GM21619 (cell line): Measurements from ENCODE around the gene SVIL.

Experiments used
- ATAC-seq: cut with Tn5 transposase; IDR thresholded peaks from one replicate; pipeline ENCODE4 v1.9.1; 2021; ENCODE audit not compliant: unreplicated experiment

Gene SVIL, protein sequence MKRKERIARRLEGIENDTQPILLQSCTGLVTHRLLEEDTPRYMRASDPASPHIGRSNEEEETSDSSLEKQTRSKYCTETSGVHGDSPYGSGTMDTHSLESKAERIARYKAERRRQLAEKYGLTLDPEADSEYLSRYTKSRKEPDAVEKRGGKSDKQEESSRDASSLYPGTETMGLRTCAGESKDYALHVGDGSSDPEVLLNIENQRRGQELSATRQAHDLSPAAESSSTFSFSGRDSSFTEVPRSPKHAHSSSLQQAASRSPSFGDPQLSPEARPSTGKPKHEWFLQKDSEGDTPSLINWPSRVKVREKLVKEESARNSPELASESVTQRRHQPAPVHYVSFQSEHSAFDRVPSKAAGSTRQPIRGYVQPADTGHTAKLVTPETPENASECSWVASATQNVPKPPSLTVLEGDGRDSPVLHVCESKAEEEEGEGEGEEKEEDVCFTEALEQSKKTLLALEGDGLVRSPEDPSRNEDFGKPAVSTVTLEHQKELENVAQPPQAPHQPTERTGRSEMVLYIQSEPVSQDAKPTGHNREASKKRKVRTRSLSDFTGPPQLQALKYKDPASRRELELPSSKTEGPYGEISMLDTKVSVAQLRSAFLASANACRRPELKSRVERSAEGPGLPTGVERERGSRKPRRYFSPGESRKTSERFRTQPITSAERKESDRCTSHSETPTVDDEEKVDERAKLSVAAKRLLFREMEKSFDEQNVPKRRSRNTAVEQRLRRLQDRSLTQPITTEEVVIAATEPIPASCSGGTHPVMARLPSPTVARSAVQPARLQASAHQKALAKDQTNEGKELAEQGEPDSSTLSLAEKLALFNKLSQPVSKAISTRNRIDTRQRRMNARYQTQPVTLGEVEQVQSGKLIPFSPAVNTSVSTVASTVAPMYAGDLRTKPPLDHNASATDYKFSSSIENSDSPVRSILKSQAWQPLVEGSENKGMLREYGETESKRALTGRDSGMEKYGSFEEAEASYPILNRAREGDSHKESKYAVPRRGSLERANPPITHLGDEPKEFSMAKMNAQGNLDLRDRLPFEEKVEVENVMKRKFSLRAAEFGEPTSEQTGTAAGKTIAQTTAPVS (N-terminal part only)

DNA sequence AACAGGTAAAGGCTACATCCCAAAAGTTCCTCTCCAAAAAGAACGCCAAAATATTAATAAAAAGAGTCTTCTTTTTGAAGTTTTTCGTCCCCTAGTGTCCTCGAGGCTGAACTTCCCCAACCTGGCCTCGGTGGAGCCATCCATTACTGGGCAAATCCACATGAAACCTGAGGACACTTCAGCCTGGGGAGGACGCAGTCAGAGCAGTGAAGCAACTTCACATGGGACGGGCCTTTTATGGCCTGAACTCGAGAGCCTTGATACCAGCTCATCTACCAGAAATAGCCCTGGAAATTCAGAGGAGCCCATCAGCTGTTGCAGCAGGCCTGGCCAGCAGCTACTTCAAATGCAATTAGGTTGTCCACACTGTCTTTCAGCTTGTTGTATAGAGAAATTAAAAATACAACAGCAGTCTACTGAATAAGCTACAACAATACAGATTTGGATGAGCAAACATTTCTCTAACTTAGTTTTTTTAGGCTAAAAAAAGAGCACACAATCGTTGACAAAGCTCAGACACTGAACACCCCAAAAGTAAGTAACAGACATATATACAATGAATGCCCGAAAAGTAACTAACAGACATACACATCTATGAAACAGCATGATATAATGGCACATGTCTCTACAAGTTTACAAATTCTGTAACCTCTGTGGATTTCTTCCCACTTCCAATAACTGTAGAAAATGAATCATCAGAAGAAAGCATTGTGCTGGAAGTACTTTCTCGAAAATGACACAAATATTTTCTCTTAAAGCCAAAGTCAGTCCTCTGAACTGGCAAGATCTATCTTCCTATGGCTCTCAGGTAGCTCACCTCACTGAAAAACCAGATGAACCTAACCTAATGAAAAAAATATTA lies at the start of gene SVIL:
SVIL (minus strand) TSS at position 208 of the 862 bp plus-strand sequence. CDS start 79,913 bp downstream, outside the sequence.
- ATAC-seq: no peak

DNA sequence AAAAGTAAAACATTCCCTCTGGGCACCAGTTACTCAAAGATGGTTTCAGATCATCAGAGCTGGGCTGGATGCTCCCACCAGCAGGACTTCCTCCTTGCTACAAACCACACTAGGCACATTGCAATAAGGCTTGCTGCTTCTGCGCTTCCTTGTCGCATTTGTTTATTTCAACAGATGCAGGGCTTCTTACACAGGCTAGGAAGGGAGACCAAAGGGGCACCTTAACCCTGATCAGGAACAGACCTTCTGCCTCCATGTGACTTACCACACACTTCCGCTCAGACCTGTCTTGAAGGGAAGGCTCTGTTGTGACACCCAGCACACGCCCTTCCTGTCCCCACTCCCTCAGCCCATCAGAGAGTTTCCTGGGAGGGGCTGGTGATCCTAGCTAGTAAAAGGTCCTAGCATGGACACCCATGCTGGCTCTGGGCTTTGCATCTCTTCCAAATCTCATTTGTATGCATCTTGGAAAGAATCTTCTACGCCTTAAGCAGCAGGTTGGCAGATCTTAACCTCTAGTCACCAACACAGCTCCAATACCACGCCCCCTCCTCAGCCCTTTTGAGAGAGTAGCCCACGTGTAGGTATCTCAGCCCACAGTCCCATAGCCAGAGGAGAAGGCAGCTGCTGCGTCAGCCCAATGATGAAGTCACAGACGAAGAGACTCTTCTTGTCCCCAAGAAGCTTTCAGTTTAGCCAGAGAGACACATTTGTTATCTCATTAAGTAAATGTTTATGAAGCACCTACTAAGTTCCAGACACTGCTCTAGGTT lies 47.1 kb upstream of the SVIL start:
- no peak for ATAC-seq

DNA sequence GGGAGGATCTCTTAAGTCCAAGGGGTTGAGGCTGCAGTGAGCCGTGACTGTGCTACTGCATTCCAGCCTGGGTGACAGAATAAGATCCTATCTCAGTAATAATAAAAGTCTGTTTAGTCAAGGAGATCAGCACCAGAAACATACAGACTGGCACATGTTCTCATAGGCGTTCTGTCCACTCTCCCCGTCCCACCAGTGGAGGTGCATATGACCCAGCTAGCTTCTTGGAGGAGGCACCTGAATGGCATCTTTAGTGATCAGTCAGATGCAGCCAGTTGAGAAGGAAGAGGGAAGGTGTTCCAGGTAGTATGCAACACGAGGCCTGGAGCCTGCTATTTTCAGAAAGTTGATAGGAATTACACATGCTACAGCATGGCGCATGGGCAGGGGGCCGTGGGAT lies 45.3 kb upstream of the SVIL start:
- ATAC-seq: no peak

DNA sequence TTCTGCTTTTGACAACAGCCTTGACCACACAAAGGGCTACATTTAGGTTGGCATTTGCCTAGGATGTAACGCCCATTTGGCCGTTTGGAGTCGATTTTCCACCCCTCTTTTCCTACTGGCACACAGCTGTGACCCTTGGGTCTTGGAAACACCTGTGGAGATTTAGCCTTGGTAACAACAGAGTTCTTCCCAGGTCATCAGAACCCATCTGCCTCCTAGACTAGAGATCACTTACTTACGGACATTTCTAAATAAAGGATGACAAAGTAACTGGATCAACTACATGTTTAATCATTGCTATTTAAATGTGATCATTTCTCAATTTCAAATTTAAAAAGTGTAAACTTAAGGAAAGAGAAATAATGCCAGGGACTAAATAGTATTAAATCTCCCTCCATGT lies 42.0 kb upstream of the SVIL start:
- no peak for ATAC-seq

DNA sequence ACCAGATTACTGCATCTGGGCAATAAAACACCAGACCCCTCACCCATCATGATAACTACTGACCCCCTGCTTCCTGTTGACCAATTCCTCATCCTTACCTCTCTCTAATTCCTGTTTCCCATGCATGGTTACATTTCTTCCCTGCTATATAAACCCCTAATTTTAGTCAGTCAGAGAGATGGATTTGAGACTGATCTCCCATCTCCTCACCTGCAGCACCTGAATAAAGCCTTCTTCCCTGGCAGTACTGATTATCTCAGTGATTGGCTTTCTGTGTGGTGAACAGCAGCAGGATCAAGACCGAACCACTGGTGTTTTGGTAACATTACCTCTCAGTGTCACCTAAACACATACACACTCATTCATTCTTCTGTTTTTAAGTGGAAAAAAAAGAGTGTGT lies 41.2 kb upstream of the SVIL start:
- ATAC-seq: no peak

DNA sequence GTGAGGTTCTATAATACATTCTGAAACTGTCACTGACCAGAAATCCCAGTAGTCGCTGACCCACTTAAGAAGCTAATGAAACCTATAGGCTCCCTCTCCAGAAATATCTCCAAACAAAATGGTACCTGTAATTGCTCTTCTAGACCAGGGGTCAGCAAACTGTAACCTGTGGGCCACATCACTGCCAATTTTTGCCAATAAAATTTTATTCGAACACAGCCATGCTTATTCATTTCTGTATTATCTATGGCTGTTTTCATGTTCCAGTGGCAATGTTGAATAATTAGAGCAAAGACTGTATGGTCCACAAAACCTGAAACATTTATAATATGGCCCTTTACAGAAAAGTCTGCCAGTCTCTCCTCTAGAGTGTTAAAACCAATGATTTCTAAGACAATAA lies 37.2 kb upstream of the SVIL start:
- ATAC-seq: no peak

DNA sequence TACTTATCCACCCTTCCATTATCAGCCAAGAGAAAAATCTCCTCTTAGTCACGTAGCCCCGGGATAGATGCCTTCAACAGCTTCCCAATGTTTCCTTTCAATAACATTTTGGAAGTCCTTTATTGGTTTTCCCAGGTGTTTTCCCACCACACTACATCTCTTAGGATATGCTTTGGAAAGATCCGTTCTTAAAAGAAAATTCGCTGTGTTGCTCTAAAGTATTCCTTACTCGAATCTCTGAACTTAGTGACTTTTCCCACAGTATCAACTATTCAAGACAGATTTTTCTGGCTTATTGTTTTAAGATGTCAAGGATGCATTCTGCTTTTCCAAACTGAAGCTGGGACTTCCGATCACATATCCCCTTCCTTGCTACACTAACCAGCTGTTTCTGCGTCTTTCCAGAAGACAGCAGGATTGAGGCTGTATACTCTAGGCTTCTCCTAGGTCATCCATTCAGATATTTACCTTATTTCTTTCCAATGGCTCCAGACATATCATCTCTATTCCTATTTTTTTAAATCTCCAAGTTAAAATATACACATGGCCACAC lies 36.5 kb upstream of the SVIL start:
- no peak for ATAC-seq

DNA sequence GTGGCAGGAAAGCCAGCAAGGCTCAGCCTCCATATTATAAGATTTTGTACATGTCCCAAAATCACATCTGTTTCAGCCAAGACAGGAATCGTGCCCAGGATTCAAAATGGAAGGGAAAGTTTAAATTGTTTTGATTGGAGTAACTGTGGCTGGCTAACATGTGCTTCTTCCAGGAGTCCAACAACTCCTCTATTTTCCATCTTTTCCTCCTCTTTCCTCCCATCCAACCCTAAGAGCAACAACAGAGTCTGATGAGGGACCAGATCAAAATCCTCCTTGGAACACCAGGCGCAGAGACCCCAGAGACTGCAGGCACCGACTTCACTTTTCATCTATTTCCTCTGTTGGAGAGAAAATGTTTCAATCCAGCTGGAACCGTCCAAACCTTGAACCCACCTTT lies 36.0 kb upstream of the SVIL start:
- ATAC-seq: no peak

DNA sequence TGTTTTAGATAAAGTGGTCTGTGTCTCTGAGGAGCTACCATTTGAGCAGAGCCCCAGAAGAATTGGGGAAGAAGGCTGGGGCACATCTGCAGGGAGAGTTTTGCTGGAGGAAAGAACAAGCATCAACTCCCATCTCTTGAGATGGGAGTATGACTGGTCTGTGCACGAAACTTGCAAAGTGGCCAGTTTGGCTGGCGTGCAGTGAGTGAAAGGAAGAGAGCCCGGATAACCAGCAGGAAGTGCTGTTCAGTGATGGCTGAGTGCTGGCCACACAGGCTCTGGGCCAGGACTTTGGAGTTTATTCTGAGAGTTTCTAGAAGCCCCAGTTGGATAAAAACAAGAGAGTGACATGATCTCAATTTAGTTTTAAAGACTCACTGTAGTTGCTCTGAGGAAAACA lies 34.4 kb upstream of the SVIL start:
- no peak for ATAC-seq

DNA sequence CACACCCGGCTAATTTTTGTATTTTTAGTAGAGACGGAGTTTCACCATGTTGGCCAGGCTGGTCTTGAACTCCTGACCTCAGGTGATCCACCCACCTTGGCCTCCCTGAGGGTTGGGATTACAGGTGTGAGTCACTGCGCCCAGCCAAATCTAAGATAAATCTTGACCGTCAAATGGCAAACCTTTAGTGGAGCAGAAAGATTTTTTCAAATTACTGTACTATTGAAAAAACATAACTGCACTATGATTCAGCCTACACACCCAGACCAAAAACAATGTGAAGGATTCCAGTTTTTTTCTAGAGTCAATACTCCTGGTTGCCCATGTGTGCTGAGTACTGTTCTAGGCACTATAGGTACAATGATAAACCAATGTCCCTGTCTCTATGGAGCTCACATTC lies 33.9 kb upstream of the SVIL start:
- ATAC-seq: no peak

DNA sequence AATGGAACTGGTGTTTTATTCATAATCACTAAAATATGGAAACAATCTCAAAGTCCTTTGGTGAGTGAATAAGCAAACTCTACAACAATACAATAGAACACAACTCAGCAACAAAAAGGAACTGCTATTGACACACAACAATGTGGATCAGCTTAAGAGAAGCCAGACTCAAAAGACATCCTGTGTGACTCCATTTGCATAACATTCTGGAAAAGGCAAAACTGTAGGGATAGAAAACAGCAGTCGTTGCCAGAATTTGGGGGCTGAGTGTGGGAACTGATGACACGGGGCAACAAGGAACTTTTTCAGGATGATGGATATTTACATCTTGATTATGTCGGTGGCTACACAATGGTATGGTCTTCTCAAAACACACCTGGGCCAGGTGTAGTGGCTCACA lies 32.4 kb upstream of the SVIL start:
- no peak for ATAC-seq

DNA sequence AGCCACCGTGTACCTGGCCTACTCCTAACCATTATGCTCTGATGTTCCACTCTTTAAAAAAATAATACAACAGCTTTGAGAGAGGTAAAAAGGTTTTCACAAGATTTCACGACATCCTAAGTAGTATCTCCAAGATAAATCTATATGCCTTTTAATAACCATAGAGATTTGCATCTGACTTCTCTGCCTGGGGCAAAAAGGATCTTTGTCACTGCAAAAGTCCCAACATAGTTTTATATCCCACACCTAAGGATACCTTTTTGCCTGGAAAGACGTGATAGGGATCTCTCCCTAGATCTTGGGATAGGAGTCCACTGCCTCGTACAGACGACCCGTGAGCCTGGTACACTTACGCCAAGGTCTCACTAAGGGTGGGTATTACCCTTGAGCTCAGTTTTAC lies 31.4 kb upstream of the SVIL start:
- ATAC-seq: no peak

DNA sequence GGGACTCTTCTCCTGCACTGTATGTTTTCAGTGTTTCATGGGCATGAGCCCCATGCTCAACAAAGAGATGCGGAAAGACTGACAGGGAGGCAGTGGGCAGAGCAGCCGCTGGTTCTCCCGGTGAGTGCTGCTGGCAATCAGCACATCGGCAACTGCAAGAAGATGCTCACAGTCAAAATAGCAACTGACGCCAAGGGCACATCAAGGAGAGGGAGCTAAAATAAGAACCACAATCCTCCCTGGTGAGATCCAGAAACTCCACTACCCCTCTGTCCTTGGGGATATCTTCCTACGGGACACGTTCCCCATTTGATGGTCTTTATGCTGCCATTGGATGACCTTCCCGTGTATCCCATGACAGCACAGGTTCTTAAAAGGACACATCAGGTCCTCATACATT lies 28.9 kb upstream of the SVIL start:
- no peak for ATAC-seq

DNA sequence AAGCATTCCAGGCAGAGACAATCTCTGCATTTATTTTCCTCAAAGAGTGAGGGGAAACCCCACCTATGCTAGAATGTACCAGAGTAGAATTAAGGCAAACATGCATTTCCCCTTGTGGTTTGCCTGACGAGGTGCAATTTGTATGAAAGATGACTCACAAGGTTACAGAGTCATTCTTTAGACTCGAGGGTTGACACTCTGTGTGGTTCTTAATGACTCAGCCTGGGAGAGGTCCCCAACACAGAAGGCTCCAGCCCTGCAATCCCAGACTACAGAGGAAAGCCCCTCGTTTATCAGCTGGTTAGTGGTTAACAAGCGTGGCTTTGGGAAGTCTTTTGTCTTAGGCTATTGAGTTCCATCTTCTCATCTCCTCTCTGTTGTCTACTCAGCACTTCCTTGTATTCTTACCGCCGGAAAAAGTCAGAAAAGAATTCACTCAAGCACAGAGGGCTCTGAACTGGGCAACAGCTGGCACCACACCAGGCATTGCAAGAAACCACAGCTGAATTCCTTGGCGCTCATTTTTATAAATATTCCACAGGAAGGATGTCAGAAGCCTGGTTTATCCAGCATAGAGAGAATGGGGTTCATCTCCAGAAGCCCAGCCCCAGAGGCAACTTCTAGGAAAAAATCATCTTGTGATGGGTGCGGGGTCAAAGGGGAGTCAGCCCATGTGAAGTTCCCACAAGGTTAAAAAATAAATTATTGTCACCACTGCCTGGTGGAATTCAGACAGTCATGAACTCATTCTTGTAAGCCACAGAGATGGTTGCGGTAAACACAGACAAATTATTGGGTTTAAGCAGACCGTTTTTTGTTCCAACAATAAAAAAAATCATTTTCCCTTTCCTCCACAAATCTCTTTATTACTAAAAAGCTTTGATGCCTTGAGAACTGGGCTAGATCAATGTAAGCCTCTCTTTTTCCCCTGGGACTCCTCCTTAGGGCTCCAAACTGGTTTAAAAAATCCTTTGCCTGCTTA lies 24.5 kb upstream of the SVIL start:
- peak; percentile 99 for ATAC-seq

DNA sequence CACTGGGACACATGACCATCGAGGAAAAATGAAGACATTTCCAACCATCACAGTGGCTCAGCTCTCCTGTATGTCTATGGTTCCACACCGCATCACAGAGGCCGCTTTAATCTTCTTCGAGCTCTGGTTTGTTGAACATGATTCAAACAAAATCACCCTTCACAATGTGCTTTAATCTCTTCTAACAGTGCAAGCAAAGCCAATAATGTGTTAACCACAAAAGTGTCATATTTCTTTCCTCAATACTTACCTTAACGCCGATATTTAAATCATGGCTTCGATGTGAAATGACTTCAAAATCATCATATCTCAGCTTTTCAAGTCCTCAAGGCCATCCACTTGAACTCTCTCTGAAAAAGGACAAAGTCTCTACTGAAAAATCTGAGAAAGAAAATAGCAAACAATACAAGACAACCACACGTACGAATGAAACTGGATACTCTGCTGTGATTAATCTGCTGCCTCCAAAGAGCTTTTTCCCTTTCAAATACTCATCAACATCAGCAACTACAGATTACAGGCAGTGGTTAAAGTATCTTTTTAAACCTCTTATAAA lies 23.0 kb upstream of the SVIL start:
- no peak for ATAC-seq

DNA sequence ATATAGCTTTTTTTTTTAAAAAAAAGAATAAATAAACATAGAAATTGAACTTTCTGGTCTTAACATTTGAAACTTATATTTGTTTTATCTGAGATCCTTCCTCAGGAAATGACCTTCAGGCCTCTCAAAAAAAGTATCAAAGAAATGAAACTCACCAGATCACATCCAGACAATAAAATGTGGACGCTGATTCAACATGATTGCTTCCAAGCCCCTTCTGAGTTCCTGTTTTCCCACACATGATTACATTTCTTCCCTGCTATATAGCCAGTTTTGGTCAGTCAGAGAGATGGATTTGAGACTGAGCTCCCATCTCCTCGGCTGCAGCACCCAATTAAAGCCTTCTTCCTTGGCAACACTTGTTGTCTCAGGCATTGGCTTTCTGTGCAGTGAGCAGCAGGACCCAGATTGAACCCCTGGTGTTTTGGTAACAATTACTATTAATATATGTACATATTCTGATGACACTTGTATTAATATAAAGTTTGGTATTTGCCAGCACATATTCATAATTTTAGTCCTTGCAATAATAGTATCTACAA lies 21.8 kb upstream of the SVIL start:
- no peak for ATAC-seq

DNA sequence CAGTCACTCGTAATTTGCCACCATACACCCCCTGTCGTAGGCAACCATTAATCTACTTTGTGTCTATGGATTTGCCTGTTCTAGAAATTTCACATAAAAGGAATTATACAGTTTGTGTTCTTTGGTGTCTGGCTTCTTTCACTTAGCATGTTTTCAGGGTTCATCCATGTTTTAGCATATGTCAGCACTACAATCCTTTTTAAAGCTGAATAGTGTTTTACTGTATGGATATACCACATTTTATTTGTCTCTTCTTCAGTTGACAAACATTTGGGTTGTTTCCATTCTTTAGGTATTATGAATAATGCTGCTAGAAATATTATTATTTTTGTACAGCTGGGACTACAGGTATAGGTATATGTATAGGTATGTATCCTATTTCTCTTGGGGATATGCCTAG lies 17.4 kb upstream of the SVIL start:
- ATAC-seq: no peak

DNA sequence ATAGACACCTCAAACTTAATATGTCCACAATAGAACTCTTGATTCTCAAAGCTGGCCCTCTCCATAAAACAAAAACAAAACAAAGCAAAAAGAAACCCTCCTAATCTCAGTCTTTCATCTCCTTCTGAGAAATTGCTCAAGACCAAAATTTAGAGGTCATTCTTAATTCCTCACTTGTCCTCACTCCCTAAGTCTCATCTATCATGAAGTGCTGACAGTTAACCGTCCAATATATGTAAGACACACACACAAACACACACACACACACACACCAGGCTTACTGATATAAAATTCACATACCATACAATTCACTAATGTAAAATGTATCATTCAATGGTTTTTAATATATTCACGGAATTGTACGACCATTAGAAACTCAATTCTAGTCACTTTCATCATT lies 17.0 kb upstream of the SVIL start:
- ATAC-seq: no peak
